Natural killer cell (primary cell): Measurements from ENCODE around the gene ARNT2. TPM values are rescaled to one million over a fixed set of nuclear protein-coding genes. Genes with fewer than 3 reads are reported as not detected.

ENCODE experiments used
- ATAC-seq, 3 donors: fragments of 150-1000 bp in 2 of 3; fragments of 200-7000 bp in 1 of 3; cut with Tn5 transposase; 1 replicate in 1 of 3; 2 replicates in 2 of 3; pipeline ENCODE4 v1.10.0; 2021; ENCODE audit warnings: mild to moderate bottlenecking in 2 of 3, moderate library complexity in 2 of 3
- DNase-seq, 2 donors: peaks; one replicate each; pipeline versions ENCODE4 v3.0.0 to v3.0.0-alpha.2; 2013 to 2021; ENCODE audit warnings: mixed read lengths in 1 of 2
- H3K27ac ChIP-seq: one replicate; pipeline ENCODE4 v1.5.1; 2013; ENCODE audit warnings: mild to moderate bottlenecking, low read length
- H3K27me3 ChIP-seq: one replicate; pipeline ENCODE4 v1.6.1; 2013; ENCODE audit warnings: low read length; ENCODE audit not compliant: control insufficient read depth, insufficient read depth
- H3K36me3 ChIP-seq: one replicate; pipeline ENCODE4 v1.6.1; 2013; ENCODE audit warnings: low read length; ENCODE audit not compliant: control insufficient read depth, insufficient read depth
- H3K4me1 ChIP-seq: one replicate; pipeline ENCODE4 v1.6.1; 2013; ENCODE audit warnings: low read length; ENCODE audit not compliant: control insufficient read depth, insufficient read depth
- H3K4me3 ChIP-seq: one replicate; pipeline ENCODE4 v1.5.1; 2013; ENCODE audit warnings: low read length
- H3K9me3 ChIP-seq: one replicate; pipeline ENCODE4 v1.6.1; 2013; ENCODE audit warnings: low read length; ENCODE audit not compliant: control insufficient read depth, insufficient read depth
- H3K27ac Mint-ChIP-seq, 2 donors: one replicate each; pipeline ENCODE4 v1.8.0; 2022; ENCODE audit warnings: mild to moderate bottlenecking in 2 of 2, mixed read lengths in 2 of 2, moderate library complexity in 1 of 2
- H3K27me3 Mint-ChIP-seq, 2 donors: one replicate each; pipeline ENCODE4 v1.8.0; 2022; ENCODE audit warnings: low read depth in 2 of 2, mixed read lengths in 2 of 2
- H3K36me3 Mint-ChIP-seq: one replicate; pipeline ENCODE4 v1.8.0; 2022; ENCODE audit warnings: mixed read lengths
- H3K4me1 Mint-ChIP-seq, 2 donors: one replicate each; pipeline ENCODE4 v1.8.0; 2022; ENCODE audit warnings: mixed read lengths in 2 of 2
- H3K4me3 Mint-ChIP-seq: one replicate; pipeline ENCODE4 v1.8.0; 2022; ENCODE audit warnings: mild to moderate bottlenecking, moderate library complexity, mixed read lengths
- H3K9me3 Mint-ChIP-seq, 2 donors: one replicate each; pipeline ENCODE4 v1.8.0; 2022; ENCODE audit warnings: mixed read lengths in 2 of 2
- WGBS: methylation state at CpG from one replicate; pipeline ENCODE4 v1.1.7; 2013; ENCODE audit warnings: missing lambda C conversion rate; ENCODE audit not compliant: insufficient coverage; 5-methylcytosine and 5-hydroxymethylcytosine counted together
- intact Hi-C: fragments of 100-400 bp; cut with micrococcal nuclease; formaldehyde crosslinking; loops from one replicate; pipeline ENCODE4 v1.14.2; 2022
- total RNA-seq, 4 donors: library from RNA; stranded (reverse); fragments of 120-200 nt in 1 of 4; gene quantifications; one replicate each; pipeline versions ENCODE4 v1.2.3 to v1.2.4, GENCODE V29; 2013 to 2022
- TF ChIP-seq, protein P1 (sequence below): fragments of 200-600 bp; IDR thresholded peaks from one replicate; pipeline ENCODE4 v1.8.0; 2022; ENCODE audit warnings: antibody characterized with exemption

ARNT2 gene
- total RNA-seq, 3 donors from 2014 or later (not counting 1 experiment from before 2014, with no cell fraction given): not detected

DNA sequence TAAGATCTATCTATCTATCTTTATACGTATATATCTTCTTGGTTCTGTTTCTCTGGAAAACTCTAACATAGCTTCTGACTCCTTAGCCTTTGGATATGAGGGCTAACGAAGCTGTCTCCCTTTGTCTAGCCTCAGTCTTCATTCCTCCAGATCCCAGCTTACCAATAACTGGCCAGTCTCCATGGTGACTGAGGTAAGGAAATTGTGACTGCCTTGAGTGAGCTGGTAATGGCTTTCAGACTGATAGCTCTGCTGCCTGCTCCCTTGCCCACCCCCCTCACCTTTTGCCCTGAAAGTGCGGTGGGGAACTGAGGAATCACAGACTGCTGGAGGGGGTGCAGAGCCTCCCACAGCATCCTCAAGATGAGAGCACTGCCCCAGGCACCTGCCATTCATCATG is 225.2 kb downstream of the ARNT2 start:
- no peak overlapping the region for H3K27ac Mint-ChIP-seq
- Histone ChIP-seq H3K4me3 (no peak overlapping the region), H3K27me3 (no peaks in the 10 kb centered on the region), H3K27ac (no peak overlapping the region), H3K9me3 (no peaks in the 10 kb centered on the region), H3K4me1 (no peaks in the 10 kb centered on the region), H3K36me3 (no peaks in the 10 kb centered on the region)
- H3K27me3 Mint-ChIP-seq: peaks cover 0 to 5% of the 10 kb centered on the region in 2 donors
- H3K4me3 Mint-ChIP-seq: no peak overlapping the region
- H3K9me3 Mint-ChIP-seq: no peaks in the 10 kb centered on the region
- H3K4me1 Mint-ChIP-seq: no peaks in the 10 kb centered on the region
- intact Hi-C loops: no loop called here
- ATAC-seq (no peak), DNase-seq (no peak)
- 79% methylated on average over 3 of the region's 3 CpGs for WGBS
- H3K36me3 Mint-ChIP-seq: no peaks in the 10 kb centered on the region
- TF ChIP-seq, protein P1, sequence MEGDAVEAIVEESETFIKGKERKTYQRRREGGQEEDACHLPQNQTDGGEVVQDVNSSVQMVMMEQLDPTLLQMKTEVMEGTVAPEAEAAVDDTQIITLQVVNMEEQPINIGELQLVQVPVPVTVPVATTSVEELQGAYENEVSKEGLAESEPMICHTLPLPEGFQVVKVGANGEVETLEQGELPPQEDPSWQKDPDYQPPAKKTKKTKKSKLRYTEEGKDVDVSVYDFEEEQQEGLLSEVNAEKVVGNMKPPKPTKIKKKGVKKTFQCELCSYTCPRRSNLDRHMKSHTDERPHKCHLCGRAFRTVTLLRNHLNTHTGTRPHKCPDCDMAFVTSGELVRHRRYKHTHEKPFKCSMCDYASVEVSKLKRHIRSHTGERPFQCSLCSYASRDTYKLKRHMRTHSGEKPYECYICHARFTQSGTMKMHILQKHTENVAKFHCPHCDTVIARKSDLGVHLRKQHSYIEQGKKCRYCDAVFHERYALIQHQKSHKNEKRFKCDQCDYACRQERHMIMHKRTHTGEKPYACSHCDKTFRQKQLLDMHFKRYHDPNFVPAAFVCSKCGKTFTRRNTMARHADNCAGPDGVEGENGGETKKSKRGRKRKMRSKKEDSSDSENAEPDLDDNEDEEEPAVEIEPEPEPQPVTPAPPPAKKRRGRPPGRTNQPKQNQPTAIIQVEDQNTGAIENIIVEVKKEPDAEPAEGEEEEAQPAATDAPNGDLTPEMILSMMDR: no peak

DNA sequence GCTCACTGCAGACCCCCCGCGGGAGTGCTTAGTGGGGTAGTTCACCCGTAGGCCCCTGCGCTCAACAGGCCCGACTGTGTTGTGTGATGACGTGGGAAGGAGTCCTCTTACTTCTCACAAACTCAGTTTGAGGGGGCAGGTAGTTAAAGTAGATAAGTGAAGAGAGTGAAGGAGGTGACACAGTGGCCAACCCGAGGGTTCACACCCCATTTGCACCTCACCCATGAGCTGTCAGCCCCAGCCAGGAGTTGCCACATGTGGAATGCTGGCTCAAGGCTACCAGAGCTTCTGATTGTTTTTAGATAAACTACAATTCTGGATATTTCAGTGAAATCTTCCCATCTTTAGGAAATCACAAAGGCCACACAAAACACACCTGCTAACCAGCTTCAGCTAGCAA is 226.8 kb downstream of the ARNT2 start:
- H3K4me3 ChIP-seq: no peak overlapping the region
- Mint-ChIP-seq H3K27ac (no peak overlapping the region), H3K4me3 (no peak overlapping the region), H3K36me3 (no peaks in the 10 kb centered on the region), H3K9me3 (no peaks in the 10 kb centered on the region), H3K27me3 (peaks cover 2 to 9% of the 10 kb centered on the region in 2 donors), H3K4me1 (no peaks in the 10 kb centered on the region)
- H3K4me1 ChIP-seq: no peaks in the 10 kb centered on the region
- no peaks in the 10 kb centered on the region for H3K36me3 ChIP-seq
- ATAC-seq: no peak
- DNase-seq: no peak
- H3K27ac ChIP-seq: no peak overlapping the region
- TF ChIP-seq, protein P1: no peak
- H3K27me3 ChIP-seq: no peaks in the 10 kb centered on the region
- intact Hi-C loops: no loop called here
- H3K9me3 ChIP-seq: no peaks in the 10 kb centered on the region
- WGBS: 93% methylated on average over 6 of the region's 7 CpGs

DNA sequence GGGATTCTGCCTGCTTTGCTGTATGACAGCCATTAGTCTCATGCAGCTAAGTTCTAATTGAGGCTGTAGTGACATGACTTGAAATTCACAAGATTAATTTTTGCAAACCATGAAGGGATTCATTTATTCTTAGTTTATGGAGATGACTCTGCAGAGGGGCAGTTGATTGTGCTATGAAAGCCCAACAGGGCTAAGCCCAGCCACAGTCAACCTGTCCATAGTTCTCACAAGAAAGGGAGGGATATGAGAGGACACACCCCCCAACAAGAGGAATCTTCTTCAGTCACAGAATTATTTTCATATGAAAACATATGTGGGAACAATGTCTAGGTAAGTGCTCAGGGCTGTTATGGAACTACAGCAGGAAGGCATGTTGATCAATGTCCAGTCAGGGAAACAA is 229.0 kb downstream of the ARNT2 start:
- Histone ChIP-seq H3K4me3 (no peak overlapping the region), H3K36me3 (no peaks in the 10 kb centered on the region), H3K27me3 (no peaks in the 10 kb centered on the region), H3K4me1 (no peaks in the 10 kb centered on the region), H3K9me3 (no peaks in the 10 kb centered on the region), H3K27ac (no peak overlapping the region)
- Mint-ChIP-seq H3K9me3 (no peaks in the 10 kb centered on the region), H3K4me3 (no peak overlapping the region), H3K4me1 (no peaks in the 10 kb centered on the region), H3K36me3 (no peaks in the 10 kb centered on the region), H3K27ac (no peak overlapping the region), H3K27me3 (peaks cover 5 to 17% of the 10 kb centered on the region in 2 donors)
- DNase-seq: no peak
- TF ChIP-seq, protein P1: no peak
- no peak for ATAC-seq
- intact Hi-C loops: no loop called here

DNA sequence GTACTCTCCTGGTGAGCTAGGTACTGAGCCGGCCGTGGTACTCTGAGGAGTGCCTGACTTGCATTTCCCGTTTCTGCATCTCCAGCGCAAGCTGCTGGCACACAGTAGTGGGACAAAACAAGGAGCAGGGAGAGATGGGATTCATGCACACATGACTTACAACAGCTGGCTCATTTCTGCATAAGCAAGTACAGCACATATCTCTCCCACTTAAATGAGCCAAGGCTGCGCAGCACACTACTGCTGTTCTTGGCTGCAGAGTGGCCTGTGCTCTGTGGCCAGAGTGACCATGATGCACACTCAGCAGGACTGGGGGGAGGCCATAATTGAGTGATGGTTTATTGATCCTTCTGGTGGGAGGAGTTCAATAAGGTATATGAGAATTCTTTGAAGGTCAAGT is 231.8 kb downstream of the ARNT2 start:
- H3K4me3 ChIP-seq: no peak overlapping the region
- TF ChIP-seq, protein P1: no peak
- peaks cover 5 to 17% of the 10 kb centered on the region in 2 donors for H3K27me3 Mint-ChIP-seq
- no peaks in the 10 kb centered on the region for H3K27me3 ChIP-seq
- H3K4me1 ChIP-seq: no peaks in the 10 kb centered on the region
- WGBS: 93% methylated on average over 5 of the region's 5 CpGs
- no peaks in the 10 kb centered on the region for H3K9me3 ChIP-seq
- H3K27ac ChIP-seq: no peak overlapping the region
- no peak for DNase-seq
- no peak overlapping the region for H3K4me3 Mint-ChIP-seq
- H3K36me3 ChIP-seq: no peaks in the 10 kb centered on the region
- no peaks in the 10 kb centered on the region for H3K9me3 Mint-ChIP-seq
- H3K36me3 Mint-ChIP-seq: no peaks in the 10 kb centered on the region
- intact Hi-C loops: no loop called here
- H3K4me1 Mint-ChIP-seq: no peaks in the 10 kb centered on the region
- no peak for ATAC-seq
- H3K27ac Mint-ChIP-seq: no peak overlapping the region
